WI38 (cell line): Measurements from ENCODE around the gene ANKRD39.
"Not testable (repeated sequence)": the region's sequence is repeated elsewhere in the genome, so short reads cannot be mapped to it uniquely, and the experiment has no call there.

Source experiments
- H3K4me3 ChIP-seq: 2 replicates; pipeline ENCODE4 v1.5.1; 2011; ENCODE audit warnings: low read depth, mild to moderate bottlenecking, control low read depth, low read length
- CTCF ChIP-seq: IDR thresholded peaks from 2 replicates; pipeline ENCODE4 v1.5.1; 2012; ENCODE audit warnings: low read depth, mild to moderate bottlenecking, control low read depth, low read length

ANKRD39 gene

GRCh38 chr2:96864343-96865091, 6.7 kb upstream of the ANKRD39 start:
- H3K4me3 ChIP-seq: no peak overlapping the region
- TF ChIP-seq CTCF: no peak

- no peak for TF ChIP-seq CTCF
- H3K4me3 ChIP-seq: no peak overlapping the region
Observed at GRCh38 chr2:96863575-96864342, 5.9 kb upstream of the ANKRD39 start.

GRCh38 chr2:96863056-96863455, 5.2 kb upstream of the ANKRD39 start:
- H3K4me3 ChIP-seq: not testable (repeated sequence)

- H3K4me3 ChIP-seq: no peak overlapping the region
- TF ChIP-seq CTCF: no peak
Observed at GRCh38 chr2:96861074-96861473, 3.3 kb upstream of the ANKRD39 start.

GRCh38 chr2:96860065-96861029, 2.5 kb upstream of the ANKRD39 start:
- TF ChIP-seq CTCF: no peak
- H3K4me3 ChIP-seq: no peak overlapping the region

GRCh38 chr2:96859681-96860064, 1.9 kb upstream of the ANKRD39 start:
- no peak overlapping the region for H3K4me3 ChIP-seq
- no peak for TF ChIP-seq CTCF

GRCh38 chr2:96859099-96859649, 1.4 kb upstream of the ANKRD39 start:
- no peak for TF ChIP-seq CTCF
- H3K4me3 ChIP-seq: no peak overlapping the region
